Dermis microvascular lymphatic vessel endothelial cell (primary cell): ENCODE results near the gene DNMT3L. TPM values are rescaled to one million over a fixed set of nuclear protein-coding genes. Genes with fewer than 3 reads are reported as not detected.
"Not testable (repeated sequence)": the region's sequence is repeated elsewhere in the genome, so short reads cannot be mapped to it uniquely, and the experiment has no call there.

ENCODE experiments used
- DNase-seq, 2 donors: peaks; one replicate each; pipeline versions ENCODE4 v3.0.0 to v3.0.0-alpha.2; 2010; ENCODE audit warnings: low read depth in 2 of 2
- total RNA-seq: library from RNA; depleted of rRNA; stranded (reverse); fragments of >200 nt; gene quantifications from 2 replicates; pipeline ENCODE4 v1.2.1, GENCODE V29; 2014

The DNMT3L gene
- total RNA-seq, 1 donor from 2014 or later = not detected

DNA sequence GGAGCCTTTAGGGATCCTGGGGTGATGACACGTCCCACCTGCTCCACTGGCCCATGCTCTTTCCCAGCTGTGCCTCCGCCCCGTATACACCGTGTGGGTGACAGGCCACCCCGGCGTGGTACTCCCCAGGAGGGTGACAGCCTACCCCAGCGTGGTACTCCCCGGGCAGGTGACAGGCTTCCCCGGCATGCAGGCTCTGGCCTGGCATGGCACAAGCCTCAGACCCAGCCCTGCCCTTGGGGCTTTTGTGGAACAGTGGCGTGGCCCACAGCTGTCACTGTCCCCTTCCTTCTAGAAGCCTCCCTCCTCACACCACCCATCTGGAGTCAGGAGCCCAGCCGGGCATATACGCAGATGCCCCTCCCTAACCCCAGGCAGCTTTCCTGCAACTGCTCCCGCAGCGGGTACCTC, 33.5 kb upstream of the DNMT3L start:
- DNase-seq = no peak

DNA sequence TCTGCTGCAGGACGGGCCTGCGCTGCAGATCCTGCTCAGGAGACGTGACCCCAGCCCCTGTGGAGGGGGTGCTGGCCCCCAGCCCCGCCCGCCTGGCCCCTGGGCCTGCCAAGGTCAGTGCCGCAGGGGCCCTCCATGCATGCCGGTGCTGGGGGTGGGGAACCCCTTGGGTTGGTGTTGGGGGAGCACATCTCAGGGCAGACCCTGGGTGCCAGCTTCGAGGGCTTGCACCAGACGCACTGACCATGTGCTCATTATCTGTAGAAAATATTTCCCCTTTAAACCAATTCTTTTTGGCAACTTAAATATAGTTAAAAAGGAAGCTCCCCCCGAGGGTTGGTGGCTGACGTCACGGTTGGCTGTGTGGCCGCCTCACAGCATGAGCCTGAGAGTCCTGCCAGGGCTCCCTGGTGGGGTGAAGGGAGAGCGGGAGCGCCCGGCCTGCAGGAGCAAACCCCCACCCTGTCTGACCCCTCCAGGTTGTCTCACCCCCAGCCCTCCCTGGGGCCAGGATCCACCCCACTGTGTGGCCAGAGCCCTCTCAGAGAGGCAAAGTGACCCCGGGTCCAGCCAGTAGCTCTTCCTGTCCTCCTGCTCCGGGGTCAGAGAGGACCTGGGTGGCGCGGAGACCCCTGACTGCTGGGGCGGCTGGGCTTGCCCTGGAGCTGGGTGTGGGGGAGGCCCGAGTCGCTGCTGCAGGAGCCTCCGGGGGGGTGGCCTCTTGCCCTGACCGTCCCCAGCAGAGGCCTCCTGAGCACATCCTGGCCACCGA, 32.9 kb upstream of the DNMT3L start:
- no peak for DNase-seq

DNA sequence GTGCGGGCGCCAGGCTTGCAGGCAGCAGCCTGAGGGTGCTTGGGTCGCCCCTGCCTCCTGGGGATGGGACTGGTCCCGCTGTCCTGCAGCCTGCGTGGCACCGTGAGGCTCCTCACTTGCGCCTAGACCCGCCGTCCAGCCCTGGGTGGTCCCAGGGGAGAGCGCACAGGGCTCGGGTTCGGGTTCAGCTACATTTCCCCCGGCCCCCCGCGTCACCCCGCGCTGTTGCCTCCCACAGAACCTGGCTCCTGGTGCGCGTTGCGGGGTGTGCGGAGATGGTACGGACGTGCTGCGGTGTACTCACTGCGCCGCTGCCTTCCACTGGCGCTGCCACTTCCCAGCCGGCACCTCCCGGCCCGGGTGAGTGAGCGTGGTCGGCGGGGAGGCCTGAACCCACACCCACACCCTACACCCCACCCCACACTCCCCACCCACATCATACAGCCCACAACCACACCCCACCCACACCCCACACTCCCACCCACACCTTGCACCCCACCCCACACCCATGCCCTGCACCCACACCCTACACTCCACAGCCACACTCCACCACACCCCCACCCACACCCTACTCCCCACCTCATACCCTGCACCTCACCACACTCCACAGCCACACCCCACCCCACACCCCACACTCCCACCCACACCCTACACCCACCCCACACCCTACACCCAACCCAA, 32.0 kb upstream of the DNMT3L start:
- DNase-seq = no peak

DNA sequence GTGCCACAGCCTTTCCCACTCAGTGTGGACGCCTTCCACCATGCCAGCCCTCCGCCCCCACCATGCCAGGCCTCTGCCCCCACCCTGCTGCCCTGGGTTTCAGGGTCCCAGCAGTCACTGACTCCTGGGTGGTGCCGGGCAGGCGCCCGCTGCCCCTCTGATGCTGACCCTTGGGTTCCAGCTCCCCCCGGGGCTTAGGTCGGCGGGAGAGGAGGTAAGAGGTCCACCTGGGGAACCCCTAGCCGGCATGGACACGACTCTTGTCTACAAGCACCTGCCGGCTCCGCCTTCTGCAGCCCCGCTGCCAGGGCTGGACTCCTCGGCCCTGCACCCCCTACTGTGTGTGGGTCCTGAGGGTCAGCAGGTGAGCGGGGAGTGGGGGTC, 31.1 kb upstream of the DNMT3L start:
- DNase-seq = no peak

DNA sequence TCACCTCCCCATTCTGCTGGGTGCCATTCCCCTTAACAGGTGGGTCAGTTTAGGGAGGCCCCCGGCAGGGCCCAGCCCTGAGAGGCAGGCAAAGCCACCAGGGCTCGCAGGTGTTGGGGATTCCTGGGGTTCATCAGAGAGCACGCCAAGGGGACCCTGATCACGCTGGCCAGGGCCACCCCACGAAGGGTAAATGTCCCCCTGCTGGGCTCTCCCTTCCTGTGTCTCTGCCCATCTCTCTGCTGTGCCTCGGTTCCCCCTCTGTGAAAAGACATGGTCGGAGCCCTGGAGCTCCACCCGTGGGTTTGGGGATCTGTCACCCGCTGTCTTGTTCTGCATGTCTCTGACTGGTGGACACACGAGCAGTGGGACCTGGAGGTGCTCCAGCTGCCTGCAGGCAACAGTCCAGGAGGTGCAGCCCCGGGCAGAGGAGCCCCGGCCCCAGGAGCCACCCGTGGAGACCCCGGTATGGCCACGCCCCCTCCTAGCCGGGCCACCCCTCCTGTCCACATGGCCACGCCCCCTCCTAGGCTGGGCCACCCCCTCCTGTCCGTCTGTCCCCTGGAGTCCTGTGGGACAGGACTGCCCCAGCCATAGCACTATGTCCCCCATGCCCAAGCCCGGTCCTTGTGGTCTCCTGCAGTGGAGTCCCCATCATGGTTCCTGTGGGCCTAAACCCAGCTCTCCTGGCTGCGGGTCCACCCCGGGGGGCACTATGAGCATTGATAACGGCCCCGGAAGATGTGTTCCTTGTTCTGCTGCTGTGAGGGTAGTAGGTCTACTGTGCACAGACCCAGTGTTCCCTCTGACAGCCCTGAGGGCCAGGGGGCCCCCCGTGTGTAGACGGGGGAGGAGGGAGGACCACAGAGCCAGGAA, 30.5 kb upstream of the DNMT3L start:
- DNase-seq = no peak

DNA sequence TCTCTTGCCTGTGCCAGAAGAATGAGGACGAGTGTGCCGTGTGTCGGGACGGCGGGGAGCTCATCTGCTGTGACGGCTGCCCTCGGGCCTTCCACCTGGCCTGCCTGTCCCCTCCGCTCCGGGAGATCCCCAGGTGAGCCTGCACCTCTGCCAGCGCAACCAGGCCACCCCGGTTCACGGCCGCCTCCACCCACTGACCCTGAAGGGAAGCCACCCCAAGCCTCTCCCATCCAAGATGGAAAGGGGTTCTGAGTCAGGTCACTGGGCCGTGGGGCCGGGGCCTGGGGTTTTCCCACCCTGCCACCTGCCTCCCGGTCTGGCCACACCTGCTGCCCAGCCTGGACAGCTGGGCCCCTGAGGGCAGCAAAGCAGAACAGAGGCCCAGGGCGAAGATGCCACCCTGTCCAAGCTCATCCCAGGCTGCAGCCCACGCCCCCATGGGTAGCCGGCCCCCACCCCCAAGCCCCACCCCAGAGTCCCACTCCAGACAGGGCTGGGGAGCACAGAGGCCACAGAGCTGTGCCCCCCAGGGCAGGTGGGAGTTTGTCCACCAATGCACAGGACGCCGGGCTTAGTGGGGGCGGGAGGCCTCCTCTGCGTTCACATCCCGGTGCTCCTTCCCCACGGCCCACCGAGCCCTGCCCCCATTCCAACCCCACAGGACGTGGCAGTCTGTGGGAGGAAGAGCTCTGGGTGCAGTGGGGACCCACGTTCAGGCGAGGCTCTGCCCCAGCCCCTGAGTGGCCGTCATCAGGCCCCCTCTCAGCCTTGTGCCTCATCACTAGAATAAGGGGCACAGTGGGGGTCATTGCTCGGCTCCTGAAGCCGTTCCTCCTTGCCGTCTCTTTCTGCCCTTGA, 29.6 kb upstream of the DNMT3L start:
- no peak for DNase-seq

DNA sequence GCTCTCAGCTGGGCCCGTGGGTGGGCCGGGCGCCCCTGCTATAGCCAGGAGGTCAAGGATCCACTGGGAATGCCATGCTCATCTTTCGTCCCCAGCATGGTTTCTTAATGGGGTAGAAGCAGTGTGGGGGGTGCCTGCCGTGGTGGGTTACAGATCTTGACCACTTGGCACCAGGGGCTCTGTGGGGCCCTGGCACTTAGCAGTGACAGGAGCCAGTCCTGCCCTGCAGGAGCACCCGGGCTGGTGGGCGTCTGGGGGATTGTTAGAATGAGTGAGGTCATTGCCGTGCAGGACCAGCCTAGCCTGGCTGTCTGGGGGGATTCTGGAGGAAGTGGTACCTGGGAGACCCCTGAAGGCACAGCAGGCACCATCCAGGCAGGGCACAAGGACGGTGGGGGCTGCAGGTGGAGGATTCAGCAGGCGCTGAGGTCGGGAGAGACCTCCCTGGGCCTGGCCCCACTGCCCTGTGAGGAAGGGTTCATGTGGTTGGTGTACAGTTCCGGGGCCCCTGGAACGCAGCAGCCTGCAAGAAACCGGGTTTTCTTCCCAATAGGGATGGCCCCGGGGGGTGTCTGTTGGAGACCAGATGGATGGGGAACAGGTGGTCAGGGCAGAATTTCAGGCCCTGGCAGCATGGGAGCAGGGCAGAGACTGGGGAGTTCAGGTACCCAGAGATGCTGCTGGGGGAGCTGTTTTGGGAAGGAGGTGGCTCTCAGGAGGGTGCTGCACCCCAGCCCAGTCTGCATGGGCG, 28.8 kb upstream of the DNMT3L start:
- DNase-seq = no peak

DNA sequence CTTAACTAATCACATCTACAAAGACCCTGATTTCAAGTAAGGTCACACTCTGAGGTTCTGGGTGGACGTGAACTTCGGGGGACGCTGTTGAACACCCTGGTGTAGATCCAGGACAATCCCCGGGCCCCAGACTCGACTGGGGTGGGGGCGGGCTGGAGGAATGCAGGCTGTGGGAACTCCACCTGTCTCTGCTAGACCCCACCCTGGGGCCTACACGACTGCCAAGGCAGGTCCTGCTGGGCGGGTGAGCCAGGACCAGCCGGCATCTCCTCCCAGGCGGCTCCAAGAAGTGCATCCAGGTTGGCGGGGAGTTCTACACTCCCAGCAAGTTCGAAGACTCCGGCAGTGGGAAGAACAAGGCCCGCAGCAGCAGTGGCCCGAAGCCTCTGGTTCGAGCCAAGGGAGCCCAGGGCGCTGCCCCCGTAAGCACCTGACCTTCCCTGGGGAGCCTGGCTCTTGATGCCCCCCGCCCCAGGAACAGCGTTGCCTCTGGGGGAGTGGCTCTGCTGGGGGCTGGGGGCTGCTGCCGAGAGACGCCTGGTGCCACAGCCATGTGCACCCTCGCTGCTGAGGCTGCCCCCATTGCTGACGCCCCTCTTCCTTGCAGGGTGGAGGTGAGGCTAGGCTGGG, 27.8 kb upstream of the DNMT3L start:
- no peak for DNase-seq

DNA sequence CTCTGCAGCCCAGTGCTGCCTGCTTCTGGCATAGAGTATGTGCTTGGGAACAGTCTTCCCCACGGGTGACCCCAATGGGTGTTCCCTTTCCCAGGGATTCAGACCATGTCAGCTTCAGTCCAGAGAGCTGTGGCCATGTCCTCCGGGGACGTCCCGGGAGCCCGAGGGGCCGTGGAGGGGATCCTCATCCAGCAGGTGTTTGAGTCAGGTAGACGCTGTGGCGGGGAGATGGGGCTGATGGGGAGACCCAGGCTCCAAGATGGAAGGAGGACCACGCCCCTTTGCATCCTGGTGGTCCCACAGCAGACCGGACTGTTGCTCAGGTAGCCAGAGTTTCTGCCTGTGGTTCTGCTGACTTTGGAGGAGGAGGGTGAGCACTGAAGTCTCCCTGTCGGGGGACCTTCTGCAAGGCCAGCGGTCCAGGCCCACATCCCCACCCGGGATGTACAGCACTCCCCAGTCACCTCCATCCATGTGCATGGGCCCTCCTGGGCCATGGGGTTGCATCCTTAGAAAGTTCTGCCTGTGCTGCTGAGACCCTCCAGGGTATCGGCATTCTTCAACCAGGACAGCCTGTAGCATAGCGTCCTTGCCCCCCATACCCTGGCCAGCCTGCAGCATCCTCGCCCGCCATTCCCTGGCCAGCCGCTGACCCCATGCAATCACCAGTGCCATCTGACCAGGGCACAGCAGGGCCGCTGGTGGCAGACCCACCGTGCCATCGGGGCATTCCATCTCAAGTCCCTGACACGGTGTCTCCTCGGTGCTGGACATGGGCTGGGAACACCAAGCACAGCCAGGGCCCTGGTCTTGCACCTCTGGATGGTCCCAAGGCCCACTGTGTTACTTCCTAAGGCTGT, 26.8 kb upstream of the DNMT3L start:
- no peak for DNase-seq

DNA sequence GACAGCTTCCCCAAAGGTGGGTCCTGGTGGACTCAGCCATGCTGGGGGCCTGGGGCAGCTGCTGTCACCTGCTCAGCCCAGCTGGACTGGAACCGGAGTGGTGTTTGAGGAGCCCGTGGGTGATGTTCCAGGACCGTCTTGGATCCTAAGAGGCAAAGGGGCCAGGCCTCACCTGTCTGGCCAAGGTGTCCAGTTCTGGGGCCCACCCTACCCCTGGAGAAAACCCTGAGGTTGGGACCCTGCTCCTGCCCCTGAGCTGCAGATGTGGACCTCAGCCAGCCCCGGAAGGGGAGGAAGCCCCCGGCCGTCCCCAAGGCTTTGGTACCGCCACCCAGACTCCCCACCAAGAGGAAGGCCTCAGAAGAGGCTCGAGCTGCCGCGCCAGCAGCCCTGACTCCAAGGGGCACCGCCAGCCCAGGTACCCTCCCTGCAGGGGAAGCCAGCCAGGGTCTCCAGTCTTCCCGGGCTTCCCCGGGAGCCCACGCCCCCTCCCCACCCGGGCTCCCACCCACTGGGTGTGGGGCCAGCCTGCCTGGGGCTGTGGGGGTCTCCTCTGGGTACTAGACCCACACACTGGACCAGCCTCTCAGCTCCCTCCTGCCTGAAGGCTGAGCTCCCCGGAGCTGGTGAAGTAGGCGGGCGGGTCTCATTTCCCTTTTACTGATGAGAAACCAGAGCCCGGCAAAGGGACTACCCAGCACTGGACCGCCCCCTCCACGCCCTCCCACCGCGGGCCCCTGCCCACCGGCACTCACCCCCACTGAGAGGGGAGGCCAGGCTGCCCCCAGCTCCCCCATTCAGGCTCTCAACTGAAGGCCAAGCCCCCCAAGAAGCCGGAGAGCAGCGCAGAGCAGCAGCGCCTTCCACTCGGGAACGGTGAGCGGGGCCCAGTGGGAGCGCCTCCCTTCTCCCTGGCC, 25.3 kb upstream of the DNMT3L start:
- no peak for DNase-seq

DNA sequence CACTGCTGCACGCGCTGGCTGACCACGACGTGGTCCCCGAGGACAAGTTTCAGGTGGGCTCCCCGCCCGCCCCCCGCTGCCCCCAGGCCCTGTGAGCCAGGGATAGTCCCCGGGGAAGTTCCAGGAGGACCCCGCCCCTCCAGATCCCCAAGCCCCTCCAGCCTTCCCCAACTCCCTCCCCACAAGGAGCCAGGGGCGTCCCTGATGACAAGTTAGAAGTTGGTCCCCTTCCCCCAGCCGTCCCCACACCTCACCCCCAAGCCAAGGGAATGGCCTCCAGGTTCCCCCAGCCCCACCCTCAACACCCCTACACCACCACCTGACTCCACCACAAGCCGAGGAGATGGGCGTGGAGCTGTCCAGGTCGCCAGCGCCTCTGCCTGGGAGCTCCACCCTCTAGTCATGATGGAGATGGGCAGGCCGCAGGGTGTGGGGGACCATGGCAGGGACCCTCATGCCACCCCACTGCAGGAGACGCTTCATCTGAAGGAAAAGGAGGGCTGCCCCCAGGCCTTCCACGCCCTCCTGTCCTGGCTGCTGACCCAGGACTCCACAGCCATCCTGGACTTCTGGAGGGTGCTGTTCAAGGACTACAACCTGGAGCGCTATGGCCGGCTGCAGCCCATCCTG, 24.5 kb upstream of the DNMT3L start:
- no peak for DNase-seq

DNA sequence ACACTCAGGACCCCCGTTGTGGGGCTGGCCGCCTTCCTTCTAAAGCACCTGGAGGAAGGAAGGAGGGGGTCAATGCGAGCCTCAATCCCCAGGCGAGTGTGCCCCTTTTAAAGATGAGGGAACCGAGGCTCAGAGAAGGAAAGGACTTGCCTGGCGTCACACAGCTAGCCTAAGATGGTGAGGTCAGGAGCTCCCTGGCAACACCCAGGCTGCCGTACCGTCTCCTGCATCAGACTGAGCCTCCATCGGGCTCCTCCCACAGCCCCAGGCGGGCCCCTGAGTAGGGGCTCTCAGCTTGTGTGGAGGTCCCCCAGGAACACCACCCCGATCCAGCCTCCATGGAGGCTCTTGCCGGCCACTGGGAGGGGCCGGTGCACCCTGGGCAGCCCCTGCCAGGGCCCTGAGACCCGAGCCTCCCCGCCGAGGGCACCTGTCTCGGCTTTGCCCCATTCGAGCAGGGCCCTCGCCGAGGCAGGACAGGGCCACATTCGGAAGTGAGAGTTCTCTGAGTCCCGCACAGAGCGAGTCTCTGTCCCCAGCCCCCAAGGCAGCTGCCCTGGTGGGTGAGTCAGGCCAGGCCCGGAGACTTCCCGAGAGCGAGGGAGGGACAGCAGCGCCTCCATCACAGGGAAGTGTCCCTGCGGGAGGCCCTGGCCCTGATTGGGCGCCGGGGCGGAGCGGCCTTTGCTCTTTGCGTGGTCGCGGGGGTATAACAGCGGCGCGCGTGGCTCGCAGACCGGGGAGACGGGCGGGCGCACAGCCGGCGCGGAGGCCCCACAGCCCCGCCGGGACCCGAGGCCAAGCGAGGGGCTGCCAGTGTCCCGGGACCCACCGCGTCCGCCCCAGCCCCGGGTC, 23.7 kb upstream of the DNMT3L start, which contains the start of gene AIRE:
Gene AIRE (plus strand): TSS at position 739 of the 855 bp plus-strand sequence. CDS start 131 bp downstream, outside the sequence.
- DNase-seq = no peak

DNA sequence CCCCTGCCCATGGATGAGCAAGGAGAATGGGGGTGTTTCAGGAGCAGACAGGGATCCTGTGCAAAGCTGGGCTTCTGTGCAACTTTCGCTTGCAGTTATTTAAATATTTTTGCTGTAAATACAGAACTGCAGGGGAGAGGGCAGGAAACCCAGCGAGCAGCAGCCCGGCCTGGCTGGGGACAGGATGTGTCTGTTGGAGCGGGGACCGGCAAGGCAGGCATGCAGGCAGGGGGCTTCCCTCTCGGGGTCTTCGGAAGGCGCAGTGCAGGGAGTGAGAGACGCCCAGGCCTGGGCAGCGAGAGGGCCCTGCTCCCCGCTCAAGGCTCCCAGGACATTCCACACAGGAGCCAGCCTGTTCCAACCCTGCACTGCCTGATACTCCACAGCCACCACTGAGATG, 22.3 kb upstream of the DNMT3L start:
- no peak for DNase-seq

DNA sequence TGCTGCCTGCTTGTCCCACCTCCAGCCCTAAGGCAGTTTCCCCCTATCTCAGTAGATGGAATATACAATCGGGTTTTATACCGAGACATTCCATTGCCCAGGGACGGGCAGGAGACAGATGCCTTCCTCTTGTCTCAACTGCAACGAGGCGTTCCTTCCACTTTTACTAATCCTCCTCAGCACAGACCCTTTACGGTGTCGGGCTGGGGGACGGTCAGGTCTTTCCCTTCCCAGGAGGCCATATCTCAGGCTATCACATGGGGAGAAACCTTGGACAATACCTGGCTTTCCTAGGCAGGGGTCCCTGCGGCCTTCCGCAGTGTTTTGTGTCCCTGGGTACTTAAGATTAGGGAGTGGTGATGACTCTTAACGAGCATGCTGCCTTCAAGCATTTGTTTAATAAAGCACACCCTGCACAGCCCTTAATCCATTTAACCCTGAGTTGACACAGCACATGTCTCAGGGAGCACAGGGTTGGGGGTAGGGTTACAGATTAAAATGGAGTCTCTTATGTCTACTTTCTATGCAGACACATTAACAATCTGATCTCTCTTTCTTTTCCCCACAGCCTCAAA, 21.6 kb upstream of the DNMT3L start:
- DNase-seq = not testable (repeated sequence)

DNA sequence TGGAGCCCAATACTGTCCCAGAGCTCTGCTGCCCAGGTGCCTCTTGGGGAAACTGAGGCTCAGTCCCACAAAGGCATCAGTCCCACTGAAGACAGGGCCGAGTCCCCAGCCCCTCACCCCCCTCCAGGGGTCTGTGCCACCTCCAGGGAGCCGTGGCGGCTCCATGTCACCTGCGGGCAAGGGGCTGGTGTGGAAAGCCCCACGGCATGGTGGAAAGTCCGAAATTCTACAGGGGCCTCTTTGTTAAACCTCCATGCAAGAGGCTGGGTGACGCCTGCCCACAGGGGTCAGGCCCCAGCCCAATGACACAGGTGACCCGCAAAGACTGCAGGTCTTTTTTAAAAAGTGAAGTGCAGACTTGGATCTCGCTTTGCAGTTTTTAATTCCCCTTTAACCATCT, 20.7 kb upstream of the DNMT3L start:
- no peak for DNase-seq

DNA sequence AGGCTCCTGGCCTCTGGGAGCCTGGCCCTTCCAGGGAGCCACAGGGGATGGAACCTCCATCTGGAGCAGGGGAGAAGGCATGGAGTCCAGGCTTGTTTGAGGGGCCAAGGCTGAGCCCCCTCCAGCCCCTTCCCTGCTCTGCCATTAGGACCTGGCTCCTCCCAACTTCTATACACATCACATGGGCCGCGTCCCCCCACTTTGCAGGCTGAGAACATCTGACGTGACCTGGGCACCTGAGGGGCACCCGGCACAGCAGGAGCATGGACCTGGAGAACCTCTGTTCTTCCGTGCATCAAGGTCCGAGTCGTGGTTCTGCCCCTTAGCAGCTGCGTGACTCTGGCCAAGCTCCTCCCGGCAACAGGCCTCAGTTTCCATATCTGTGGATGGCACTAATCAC, 20.1 kb upstream of the DNMT3L start:
- no peak for DNase-seq
